ENCODE data around the gene APBA1. TPM values are rescaled to one million over a fixed set of nuclear protein-coding genes. Genes with fewer than 3 reads are reported as not detected.

Gene APBA1
- total RNA-seq, 2 donors from 2014 or later, result 6.3 to 7.5 TPM

DNA sequence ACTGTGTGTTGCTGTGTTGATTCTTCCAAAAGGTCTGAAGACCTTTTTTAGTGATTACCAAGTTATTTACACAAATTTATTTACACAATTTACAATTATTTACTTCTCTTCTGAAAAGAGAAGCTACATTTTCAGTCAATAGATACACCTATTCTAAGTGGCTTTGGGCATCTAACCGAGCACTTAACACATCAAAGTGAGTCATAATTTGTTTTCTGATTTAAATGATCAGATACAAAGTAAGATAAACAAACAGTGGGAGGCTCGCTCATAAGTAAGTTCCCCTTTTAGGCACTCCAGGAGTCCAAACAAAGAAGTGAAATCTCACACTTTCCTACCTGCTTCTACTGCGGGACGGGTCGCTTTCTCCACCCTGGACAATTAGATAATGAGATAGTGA lies 90.2 kb downstream of the APBA1 start:
- Histone ChIP-seq H3K4me1 (no peaks in the 10 kb centered on the region), H3K27me3 (no peaks in the 10 kb centered on the region), H3K36me3 (no peaks in the 10 kb centered on the region), H3K9ac (ENCODE audit: low read depth in 2 of 2, low read length in 2 of 2) (no peak overlapping the region), H3K4me3 (no peak overlapping the region), H3K9me3 (no peaks in the 10 kb centered on the region), H3K27ac (no peak overlapping the region)
- TF ChIP-seq, protein P1, sequence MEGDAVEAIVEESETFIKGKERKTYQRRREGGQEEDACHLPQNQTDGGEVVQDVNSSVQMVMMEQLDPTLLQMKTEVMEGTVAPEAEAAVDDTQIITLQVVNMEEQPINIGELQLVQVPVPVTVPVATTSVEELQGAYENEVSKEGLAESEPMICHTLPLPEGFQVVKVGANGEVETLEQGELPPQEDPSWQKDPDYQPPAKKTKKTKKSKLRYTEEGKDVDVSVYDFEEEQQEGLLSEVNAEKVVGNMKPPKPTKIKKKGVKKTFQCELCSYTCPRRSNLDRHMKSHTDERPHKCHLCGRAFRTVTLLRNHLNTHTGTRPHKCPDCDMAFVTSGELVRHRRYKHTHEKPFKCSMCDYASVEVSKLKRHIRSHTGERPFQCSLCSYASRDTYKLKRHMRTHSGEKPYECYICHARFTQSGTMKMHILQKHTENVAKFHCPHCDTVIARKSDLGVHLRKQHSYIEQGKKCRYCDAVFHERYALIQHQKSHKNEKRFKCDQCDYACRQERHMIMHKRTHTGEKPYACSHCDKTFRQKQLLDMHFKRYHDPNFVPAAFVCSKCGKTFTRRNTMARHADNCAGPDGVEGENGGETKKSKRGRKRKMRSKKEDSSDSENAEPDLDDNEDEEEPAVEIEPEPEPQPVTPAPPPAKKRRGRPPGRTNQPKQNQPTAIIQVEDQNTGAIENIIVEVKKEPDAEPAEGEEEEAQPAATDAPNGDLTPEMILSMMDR (IDR thresholded peaks at IDR 0.05), result no peak
- intact Hi-C loops (cut with DNase I), result no loop called here
- DNase-seq, result no peak

DNA sequence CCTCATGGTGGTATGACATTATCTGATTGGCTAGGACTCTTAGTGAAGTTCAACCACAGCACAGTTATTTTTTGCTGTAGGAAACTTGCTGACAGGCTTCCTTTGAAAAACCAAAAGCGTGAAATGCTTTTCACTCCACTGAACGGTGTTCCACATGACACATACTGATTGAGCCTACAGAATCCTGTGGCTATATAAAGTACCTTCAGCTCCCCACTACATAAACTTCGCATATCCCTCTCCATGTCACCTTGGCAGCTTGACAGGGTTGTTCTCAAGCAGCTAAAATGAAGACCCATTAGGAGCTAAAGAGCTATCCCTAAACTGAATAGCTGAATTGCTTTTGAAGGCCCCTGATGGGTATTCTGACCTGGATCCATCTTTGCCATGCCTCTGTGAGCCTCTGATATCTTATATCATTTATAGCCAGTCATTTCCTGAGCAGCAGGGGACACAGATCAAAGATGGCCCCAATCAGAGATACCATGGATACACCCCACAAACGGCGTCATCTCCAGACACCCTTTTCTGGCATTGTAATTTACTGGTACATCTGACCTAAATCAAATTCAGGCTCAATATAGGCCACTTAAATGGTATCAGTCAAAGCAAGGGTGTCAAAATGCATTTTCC lies 91.5 kb downstream of the APBA1 start:
- intact Hi-C loops (cut with DNase I), result no loop called here
- no peaks in the 10 kb centered on the region for H3K9me3 ChIP-seq
- no peaks in the 10 kb centered on the region for H3K36me3 ChIP-seq
- TF ChIP-seq, protein P1 (IDR thresholded peaks at IDR 0.05), result no peak
- no peak for DNase-seq
- H3K4me1 ChIP-seq, result no peaks in the 10 kb centered on the region
- no peak overlapping the region for H3K9ac ChIP-seq (ENCODE audit: low read depth in 2 of 2, low read length in 2 of 2)
- H3K27me3 ChIP-seq, result no peaks in the 10 kb centered on the region
- H3K4me3 ChIP-seq, result no peak overlapping the region
- H3K27ac ChIP-seq, result no peak overlapping the region

DNA sequence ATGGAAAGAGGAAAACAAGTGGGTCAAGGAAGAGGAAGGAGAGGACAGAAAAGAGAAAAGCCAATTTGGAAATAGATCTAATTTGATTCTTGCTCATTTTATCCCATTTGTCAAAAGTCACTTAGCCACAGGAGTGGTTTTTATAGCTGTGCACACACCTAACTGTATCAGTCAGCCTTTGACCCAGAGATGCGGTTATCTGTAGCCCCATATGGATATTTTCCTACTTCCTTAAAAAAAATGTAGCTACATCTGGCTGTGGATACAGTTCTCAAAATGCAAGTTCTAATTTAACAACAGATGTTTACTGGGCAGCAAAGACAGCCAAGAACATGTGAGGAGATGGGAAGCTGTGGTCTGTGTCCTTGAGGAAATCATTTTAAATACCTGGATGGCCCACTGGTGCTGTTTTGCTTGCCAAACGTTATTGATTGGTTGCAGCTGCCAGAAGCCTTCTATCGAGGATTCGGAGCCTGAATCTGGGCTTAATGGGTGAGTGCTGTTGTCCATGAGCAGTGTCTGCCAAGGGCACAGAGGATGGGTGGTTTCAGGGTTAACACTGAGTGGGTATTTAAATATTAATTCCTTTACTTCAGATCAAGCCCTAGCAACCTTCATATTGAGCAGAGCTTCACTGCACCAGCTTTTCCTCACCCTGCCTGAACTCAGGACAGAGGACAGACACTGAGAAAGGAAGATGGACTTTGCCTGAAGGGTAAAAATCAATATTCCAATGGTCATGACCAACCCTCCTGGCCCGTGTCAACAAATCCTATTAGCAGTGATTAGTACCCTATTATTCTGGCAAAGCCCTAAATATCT lies 92.2 kb downstream of the APBA1 start:
- Histone ChIP-seq H3K36me3 (no peaks in the 10 kb centered on the region), H3K9ac (ENCODE audit: low read depth in 2 of 2, low read length in 2 of 2) (no peak overlapping the region), H3K4me1 (no peaks in the 10 kb centered on the region), H3K27me3 (no peaks in the 10 kb centered on the region), H3K4me3 (no peak overlapping the region), H3K9me3 (no peaks in the 10 kb centered on the region), H3K27ac (no peak overlapping the region)
- intact Hi-C loops (cut with DNase I), result no loop called here
- DNase-seq, result no peak
- TF ChIP-seq, protein P1 (IDR thresholded peaks at IDR 0.05), result no peak

DNA sequence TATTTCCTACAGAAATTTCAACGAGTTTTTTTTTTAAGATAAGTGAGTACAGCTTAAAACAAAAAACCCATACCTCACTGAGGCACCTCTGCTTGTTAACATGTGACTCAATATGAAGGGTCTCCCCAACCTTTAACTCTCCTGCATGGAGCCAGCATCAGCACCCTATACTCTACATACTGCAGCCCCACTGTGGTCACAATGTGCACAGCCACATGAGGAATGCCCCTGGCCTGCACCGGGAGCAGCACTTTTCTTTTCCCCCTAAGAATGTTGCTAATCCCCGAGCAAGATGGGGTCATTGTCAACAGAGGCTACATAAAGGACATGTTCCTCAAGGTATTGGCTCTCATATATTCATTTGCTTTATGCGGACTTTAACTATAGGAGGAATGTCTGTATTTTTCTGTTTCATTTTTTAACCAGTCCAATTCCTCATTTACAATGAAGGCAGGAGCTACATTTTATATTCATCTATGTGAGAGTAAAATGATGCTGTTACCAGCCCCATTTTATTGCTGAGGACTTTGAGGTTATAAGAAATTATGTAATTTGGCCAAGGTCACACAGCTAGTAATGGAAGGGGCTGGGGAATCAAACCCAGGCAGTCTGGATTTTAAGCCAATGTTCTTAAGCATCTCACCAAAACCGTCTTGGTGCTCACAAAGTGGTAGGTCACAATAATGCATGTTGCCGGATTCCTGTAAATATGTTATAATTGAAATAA lies 93.0 kb downstream of the APBA1 start:
- Histone ChIP-seq H3K9me3 (no peaks in the 10 kb centered on the region), H3K4me3 (no peak overlapping the region), H3K27ac (no peak overlapping the region), H3K36me3 (no peaks in the 10 kb centered on the region), H3K9ac (ENCODE audit: low read depth in 2 of 2, low read length in 2 of 2) (no peak overlapping the region), H3K4me1 (no peaks in the 10 kb centered on the region), H3K27me3 (no peaks in the 10 kb centered on the region)
- intact Hi-C loops (cut with DNase I), result no loop called here
- DNase-seq, result no peak
- TF ChIP-seq, protein P1 (IDR thresholded peaks at IDR 0.05), result no peak

DNA sequence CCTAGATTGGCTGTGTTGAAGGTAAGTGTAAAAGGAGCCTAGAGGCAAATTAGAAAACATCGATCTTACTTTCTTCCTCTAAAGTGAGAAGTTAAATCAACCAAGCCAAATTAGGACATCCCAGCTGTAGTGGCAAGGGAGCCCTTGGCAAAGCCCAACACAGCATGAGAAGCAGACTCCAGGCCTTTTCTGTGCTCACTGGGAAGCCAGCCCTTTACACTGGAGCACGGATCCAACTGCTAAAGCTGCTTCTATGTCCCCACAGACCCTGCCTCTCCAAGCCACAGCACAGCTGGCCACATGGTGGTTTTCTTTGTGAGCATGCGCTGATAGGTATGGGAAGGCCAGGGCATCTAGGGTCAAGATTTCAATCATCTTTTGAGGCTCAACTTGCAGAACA lies 94.1 kb downstream of the APBA1 start:
- no peak overlapping the region for H3K4me3 ChIP-seq
- no peaks in the 10 kb centered on the region for H3K36me3 ChIP-seq
- H3K27me3 ChIP-seq, result no peaks in the 10 kb centered on the region
- no peak for DNase-seq
- intact Hi-C loops (cut with DNase I), result no loop called here
- no peaks in the 10 kb centered on the region for H3K9me3 ChIP-seq
- TF ChIP-seq, protein P1 (IDR thresholded peaks at IDR 0.05), result no peak
- no peak overlapping the region for H3K9ac ChIP-seq (ENCODE audit: low read depth in 2 of 2, low read length in 2 of 2)
- no peak overlapping the region for H3K27ac ChIP-seq
- H3K4me1 ChIP-seq, result no peaks in the 10 kb centered on the region

All from colonic mucosa (tissue), 4 donors.